GM12878 (cell line): ENCODE data around the gene STBD1.

ENCODE experiments used
- BRCA1 ChIP-seq: IDR thresholded peaks from 2 replicates; pipeline ENCODE4 v1.6.1; 2011; ENCODE audit warnings: low read depth, low read length, improper control_type of control experiment
- CEBPB ChIP-seq, 2 experiments: fragments of 150-350 bp in 1 of 2; IDR thresholded peaks; 2 replicates each; pipeline ENCODE4 v1.6.1; 2012 to 2014; ENCODE audit warnings: low read depth in 2 of 2, low read length in 2 of 2, borderline replicate concordance in 1 of 2, inconsistent platforms in 1 of 2
- EGR1 ChIP-seq, 2 experiments: IDR thresholded peaks; 1 replicate in 1 of 2; 2 replicates in 1 of 2; pipeline ENCODE4 v1.6.1; 2011 to 2012; ENCODE audit warnings: low read depth in 2 of 2, low read length in 2 of 2, borderline replicate concordance in 1 of 2, mild to moderate bottlenecking in 1 of 2, moderate library complexity in 1 of 2
- TBL1XR1 ChIP-seq: IDR thresholded peaks from 2 replicates; pipeline ENCODE4 v1.6.1; 2012; ENCODE audit warnings: low read depth, low read length, improper control_type of control experiment
- TF ChIP-seq, protein P1 (sequence below): IDR thresholded peaks from 2 replicates; pipeline ENCODE4 v1.6.1; 2012; ENCODE audit warnings: mild to moderate bottlenecking, low read depth, low read length

DNA sequence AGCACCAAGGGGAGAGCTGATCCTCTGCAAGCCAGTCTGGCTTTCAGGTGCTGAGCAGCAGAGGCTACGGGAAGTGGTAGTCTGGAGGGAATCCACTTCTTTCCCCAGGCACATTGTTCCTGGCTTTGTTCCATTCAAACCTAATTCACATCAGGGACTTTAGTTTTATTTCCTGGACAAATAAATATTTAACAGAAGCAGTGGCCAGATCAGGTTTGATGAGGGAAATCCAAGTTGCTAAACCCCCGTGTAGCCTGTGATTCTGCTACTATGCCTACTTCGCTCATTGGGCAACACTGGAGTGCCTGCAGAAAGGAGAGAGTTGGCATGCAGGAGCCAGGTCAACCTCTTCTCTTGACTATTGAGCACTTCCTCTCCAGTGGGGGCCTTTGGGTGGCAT is 13.8 kb upstream of the STBD1 start:
- no peak for TF ChIP-seq TBL1XR1
- TF ChIP-seq, protein P1, sequence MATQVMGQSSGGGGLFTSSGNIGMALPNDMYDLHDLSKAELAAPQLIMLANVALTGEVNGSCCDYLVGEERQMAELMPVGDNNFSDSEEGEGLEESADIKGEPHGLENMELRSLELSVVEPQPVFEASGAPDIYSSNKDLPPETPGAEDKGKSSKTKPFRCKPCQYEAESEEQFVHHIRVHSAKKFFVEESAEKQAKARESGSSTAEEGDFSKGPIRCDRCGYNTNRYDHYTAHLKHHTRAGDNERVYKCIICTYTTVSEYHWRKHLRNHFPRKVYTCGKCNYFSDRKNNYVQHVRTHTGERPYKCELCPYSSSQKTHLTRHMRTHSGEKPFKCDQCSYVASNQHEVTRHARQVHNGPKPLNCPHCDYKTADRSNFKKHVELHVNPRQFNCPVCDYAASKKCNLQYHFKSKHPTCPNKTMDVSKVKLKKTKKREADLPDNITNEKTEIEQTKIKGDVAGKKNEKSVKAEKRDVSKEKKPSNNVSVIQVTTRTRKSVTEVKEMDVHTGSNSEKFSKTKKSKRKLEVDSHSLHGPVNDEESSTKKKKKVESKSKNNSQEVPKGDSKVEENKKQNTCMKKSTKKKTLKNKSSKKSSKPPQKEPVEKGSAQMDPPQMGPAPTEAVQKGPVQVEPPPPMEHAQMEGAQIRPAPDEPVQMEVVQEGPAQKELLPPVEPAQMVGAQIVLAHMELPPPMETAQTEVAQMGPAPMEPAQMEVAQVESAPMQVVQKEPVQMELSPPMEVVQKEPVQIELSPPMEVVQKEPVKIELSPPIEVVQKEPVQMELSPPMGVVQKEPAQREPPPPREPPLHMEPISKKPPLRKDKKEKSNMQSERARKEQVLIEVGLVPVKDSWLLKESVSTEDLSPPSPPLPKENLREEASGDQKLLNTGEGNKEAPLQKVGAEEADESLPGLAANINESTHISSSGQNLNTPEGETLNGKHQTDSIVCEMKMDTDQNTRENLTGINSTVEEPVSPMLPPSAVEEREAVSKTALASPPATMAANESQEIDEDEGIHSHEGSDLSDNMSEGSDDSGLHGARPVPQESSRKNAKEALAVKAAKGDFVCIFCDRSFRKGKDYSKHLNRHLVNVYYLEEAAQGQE, result no peak
- TF ChIP-seq CEBPB (IDR thresholded peaks at IDR 0.05; ENCODE audit: borderline replicate concordance in 1 of 2, low read depth in 2 of 2, low read length in 2 of 2), result no peak
- TF ChIP-seq EGR1 (IDR thresholded peaks at IDR 0.05; ENCODE audit: borderline replicate concordance in 1 of 2, low read depth in 2 of 2, low read length in 2 of 2), result no peak
- TF ChIP-seq BRCA1, result no peak
